Measurements from ENCODE around the gene ZDHHC11. TPM values are rescaled to one million over a fixed set of nuclear protein-coding genes. Genes with fewer than 3 reads are reported as not detected.
"Not testable (repeated sequence)": the region's sequence is repeated elsewhere in the genome, so short reads cannot be mapped to it uniquely, and the experiment has no call there.

The ZDHHC11 gene
- total and polyA plus RNA-seq, 2 donors, result 1.1 to 9.6 TPM

DNA sequence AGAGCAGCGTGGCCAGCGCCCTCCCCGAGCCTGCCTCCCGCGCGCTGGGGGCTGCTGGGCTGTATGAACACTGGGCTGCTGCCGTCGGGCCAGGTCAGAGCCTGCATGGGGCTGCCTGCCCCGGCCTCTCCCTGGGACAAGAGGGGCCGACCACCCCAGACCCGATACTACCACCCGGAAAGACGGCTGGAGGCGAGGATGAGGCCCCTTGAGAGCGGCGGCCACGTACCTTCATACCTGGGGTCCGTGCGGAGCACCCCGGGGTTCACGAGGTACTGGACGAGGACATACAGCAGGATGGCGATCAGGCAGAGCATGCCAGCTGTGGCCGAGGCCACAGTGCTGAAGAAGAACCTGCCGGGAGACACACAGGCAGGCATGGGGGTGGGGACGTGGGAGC lies 7.4 kb downstream of the ZDHHC11 start:
- not testable (repeated sequence) for H3K4me1 ChIP-seq (ENCODE audit: control insufficient read depth in 2 of 2, insufficient read depth in 2 of 2, low read length in 2 of 2); DNase-seq (ENCODE audit: low read depth in 6 of 9, low spot score in 9 of 9); H3K4me3 ChIP-seq (ENCODE audit: low read length in 2 of 2); H3K27ac ChIP-seq (ENCODE audit: low read depth in 1 of 2, low read length in 1 of 2); H3K27me3 ChIP-seq (ENCODE audit: control insufficient read depth in 2 of 2, insufficient read depth in 1 of 2, low read length in 1 of 2); H3K36me3 ChIP-seq (ENCODE audit: control insufficient read depth in 2 of 2, insufficient read depth in 2 of 2, low read length in 1 of 2); H3K9me3 ChIP-seq (ENCODE audit: control insufficient read depth in 2 of 2, insufficient read depth in 1 of 2, low read length in 1 of 2)
- WGBS, result 95% methylated on average over 19 of the region's 26 CpGs

DNA sequence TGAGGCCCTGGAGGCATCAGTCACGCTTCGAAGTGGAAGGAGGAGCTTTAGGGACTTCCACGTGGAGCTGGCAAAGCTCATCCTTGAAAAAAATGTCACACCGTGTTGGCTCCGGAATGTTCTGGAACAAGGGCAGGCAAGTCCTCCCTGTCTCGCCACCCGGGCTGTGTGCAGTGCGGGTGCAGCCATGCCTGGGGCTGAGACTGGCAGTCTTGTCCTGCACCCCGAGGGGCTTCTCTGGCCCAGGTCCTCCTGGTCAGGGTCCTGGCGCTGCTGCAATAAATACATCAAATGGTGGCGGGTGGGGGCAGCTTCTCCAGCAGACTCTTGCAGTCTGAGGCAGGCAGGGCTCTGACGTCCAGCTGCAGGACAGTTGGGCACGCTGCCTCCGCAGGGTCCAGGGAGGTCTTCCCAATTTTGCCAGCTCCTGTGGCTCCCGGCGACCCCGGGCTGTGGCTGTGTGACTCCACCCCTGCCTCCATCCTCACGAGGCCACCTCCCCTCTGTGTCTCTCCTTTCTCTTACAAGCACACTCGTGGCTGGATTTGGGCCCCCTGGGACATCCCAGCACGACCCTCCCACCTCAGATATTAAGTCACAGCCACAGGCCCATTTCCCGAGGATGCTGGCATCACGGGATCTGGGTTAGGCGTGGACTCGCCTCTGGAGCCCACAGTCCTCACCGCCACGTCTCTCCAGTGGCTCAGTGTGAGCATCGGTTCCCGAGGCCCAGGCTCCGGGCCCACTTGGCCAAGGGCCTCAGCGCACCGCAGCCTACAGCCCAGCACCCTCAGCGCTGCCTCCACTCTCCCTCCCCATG lies 8.2 kb downstream of the ZDHHC11 start:
- not testable (repeated sequence) for H3K4me3 ChIP-seq (ENCODE audit: low read length in 2 of 2); DNase-seq (ENCODE audit: low read depth in 6 of 9, low spot score in 9 of 9); H3K4me1 ChIP-seq (ENCODE audit: control insufficient read depth in 2 of 2, insufficient read depth in 2 of 2, low read length in 2 of 2); H3K27me3 ChIP-seq (ENCODE audit: control insufficient read depth in 2 of 2, insufficient read depth in 1 of 2, low read length in 1 of 2); H3K36me3 ChIP-seq (ENCODE audit: control insufficient read depth in 2 of 2, insufficient read depth in 2 of 2, low read length in 1 of 2); H3K9me3 ChIP-seq (ENCODE audit: control insufficient read depth in 2 of 2, insufficient read depth in 1 of 2, low read length in 1 of 2); H3K27ac ChIP-seq (ENCODE audit: low read depth in 1 of 2, low read length in 1 of 2)
- 93% methylated on average over 29 of the region's 32 CpGs for WGBS

DNA sequence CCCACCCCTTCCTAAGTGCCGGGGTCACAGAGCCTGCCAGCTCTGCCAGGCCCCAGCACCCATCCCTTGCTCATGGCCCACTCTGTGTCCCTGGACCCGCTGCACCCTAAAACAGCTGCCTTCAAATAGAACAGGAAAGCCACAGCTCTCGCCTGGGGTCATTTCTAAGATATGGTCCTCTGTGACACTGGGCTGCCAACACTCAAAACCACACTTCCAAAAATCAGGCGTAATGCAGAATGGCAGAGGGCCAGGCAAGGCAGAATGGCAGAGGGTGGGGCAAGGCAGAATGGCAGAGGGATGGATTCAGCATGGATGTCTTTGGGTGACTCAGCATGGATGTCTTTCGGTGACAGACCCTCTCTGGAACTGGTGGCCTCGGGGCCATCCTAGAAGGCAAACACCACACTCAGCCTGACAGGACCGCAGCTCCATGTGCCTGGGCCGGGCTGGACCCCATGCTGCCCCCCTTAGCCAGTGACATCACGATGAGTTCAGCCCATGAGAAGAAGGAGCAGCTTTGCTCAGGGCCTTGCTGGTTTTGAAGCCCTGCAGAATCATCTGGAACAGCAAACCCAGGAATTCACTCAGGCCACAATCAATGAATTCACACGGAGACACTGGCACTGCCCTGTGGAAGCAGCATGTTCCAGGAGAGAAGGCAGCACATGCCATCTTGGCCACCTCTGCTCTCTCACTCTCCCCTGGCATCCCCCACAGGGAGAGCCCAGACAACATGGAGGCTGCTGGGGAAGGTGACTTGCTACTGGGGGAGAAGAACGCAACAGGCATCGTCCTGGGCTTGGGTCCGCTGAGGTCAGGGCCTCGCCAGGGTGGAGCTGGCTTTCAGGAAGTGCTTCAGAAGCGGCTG lies 9.0 kb downstream of the ZDHHC11 start:
- H3K4me3 ChIP-seq (ENCODE audit: low read length in 2 of 2); H3K4me1 ChIP-seq (ENCODE audit: control insufficient read depth in 2 of 2, insufficient read depth in 2 of 2, low read length in 2 of 2); H3K9me3 ChIP-seq (ENCODE audit: control insufficient read depth in 2 of 2, insufficient read depth in 1 of 2, low read length in 1 of 2); H3K36me3 ChIP-seq (ENCODE audit: control insufficient read depth in 2 of 2, insufficient read depth in 2 of 2, low read length in 1 of 2); DNase-seq (ENCODE audit: low read depth in 6 of 9, low spot score in 9 of 9); H3K27me3 ChIP-seq (ENCODE audit: control insufficient read depth in 2 of 2, insufficient read depth in 1 of 2, low read length in 1 of 2); H3K27ac ChIP-seq (ENCODE audit: low read depth in 1 of 2, low read length in 1 of 2): not testable (repeated sequence)
- WGBS, result 91% methylated on average over 14 of the region's 15 CpGs

DNA sequence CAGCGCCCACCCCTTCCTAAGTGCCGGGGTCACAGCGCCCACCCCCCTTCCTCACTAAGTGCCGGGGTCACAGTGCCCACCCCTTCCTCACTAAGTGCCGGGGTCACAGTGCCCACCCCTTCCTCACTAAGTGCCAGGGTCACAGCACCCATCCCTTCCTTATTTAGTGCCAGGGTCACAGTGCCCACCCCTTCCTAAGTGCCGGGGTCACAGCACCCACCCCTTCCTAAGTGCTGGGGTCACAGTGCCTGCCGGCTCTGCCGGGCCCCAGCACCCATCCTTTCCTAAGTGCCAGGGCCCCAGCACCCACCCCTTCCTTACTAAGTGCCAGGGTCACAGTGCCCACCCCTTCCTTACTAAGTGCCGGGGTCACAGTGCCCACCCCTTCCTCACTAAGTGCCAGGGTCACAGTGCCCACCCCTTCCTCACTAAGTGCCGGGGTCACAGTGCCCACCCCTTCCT lies 9.8 kb downstream of the ZDHHC11 start:
- WGBS, result 94% methylated on average over 10 of the region's 10 CpGs
- not testable (repeated sequence) for H3K36me3 ChIP-seq (ENCODE audit: control insufficient read depth in 2 of 2, insufficient read depth in 2 of 2, low read length in 1 of 2); H3K27me3 ChIP-seq (ENCODE audit: control insufficient read depth in 2 of 2, insufficient read depth in 1 of 2, low read length in 1 of 2); H3K9me3 ChIP-seq (ENCODE audit: control insufficient read depth in 2 of 2, insufficient read depth in 1 of 2, low read length in 1 of 2); H3K4me3 ChIP-seq (ENCODE audit: low read length in 2 of 2); H3K4me1 ChIP-seq (ENCODE audit: control insufficient read depth in 2 of 2, insufficient read depth in 2 of 2, low read length in 2 of 2); H3K27ac ChIP-seq (ENCODE audit: low read depth in 1 of 2, low read length in 1 of 2); DNase-seq (ENCODE audit: low read depth in 6 of 9, low spot score in 9 of 9)

DNA sequence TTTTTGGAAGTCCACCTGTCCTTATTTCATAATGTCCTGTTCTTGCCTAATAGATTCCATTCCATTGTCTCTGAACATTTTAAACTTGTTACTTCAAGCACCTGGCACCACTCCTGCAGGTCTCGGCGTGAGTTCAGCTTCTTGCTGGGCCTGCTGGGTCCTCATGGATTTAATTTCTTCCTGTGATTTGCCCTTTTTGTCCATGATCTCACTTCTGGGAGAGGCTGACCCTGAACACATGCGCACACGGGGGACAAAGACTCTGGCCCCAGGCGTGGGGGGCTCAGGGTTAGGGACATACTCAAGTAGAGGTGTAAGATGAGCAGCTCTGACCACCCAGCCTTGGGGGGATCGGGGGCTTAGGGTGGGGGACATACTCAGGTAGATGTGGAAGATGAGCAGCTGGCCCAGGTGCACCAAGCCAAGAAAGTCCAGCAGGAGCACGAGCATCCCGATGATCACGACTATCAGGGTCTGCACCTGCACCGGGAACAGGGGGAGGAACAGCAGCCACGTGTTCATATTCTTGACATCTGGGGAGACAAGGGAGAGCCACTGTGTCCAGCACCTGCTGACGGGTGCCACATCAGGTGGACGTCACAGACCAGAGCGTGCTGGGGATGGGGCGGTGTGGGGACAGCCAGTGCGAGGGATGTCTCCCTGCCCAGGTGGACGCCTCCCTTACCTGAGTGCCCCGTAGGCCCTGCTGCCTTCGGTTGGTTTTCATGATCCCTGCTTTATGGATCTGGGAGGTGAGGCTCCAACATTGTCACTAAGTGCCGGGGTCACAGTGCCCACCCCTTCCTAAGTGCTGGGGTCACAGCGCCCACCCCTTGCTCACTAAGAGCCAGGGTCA lies 10.4 kb downstream of the ZDHHC11 start:
- H3K9me3 ChIP-seq (ENCODE audit: control insufficient read depth in 2 of 2, insufficient read depth in 1 of 2, low read length in 1 of 2); H3K4me1 ChIP-seq (ENCODE audit: control insufficient read depth in 2 of 2, insufficient read depth in 2 of 2, low read length in 2 of 2); H3K27me3 ChIP-seq (ENCODE audit: control insufficient read depth in 2 of 2, insufficient read depth in 1 of 2, low read length in 1 of 2); DNase-seq (ENCODE audit: low read depth in 6 of 9, low spot score in 9 of 9); H3K4me3 ChIP-seq (ENCODE audit: low read length in 2 of 2); H3K27ac ChIP-seq (ENCODE audit: low read depth in 1 of 2, low read length in 1 of 2); H3K36me3 ChIP-seq (ENCODE audit: control insufficient read depth in 2 of 2, insufficient read depth in 2 of 2, low read length in 1 of 2): not testable (repeated sequence)
- WGBS, result 92% methylated on average over 21 of the region's 21 CpGs

DNA sequence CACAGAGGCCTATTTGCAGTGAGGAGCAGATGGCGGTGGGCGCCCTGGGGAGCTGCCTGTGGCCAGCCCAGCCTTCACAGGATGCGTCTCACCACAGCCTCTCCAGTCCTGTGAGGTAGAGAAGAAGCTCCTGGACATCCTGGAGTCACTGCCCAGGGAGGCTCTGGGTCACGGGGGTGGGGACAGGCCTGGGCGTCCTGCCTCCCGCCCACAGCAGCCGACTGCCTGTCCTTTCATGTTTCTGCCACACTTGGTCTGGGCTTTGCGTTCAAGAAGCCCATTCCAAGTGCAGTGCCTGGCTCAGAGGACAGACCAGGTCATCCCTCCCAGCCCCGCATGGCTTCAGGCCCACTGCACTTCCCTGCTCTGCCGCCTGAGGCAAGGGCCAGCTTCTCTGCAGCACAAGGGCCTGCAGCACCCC lies 12.3 kb downstream of the ZDHHC11 start:
- not testable (repeated sequence) for H3K4me1 ChIP-seq (ENCODE audit: control insufficient read depth in 2 of 2, insufficient read depth in 2 of 2, low read length in 2 of 2); DNase-seq (ENCODE audit: low read depth in 6 of 9, low spot score in 9 of 9); H3K36me3 ChIP-seq (ENCODE audit: control insufficient read depth in 2 of 2, insufficient read depth in 2 of 2, low read length in 1 of 2); H3K9me3 ChIP-seq (ENCODE audit: control insufficient read depth in 2 of 2, insufficient read depth in 1 of 2, low read length in 1 of 2); H3K27ac ChIP-seq (ENCODE audit: low read depth in 1 of 2, low read length in 1 of 2); H3K4me3 ChIP-seq (ENCODE audit: low read length in 2 of 2); H3K27me3 ChIP-seq (ENCODE audit: control insufficient read depth in 2 of 2, insufficient read depth in 1 of 2, low read length in 1 of 2)
- 95% methylated on average over 10 of the region's 10 CpGs for WGBS

DNA sequence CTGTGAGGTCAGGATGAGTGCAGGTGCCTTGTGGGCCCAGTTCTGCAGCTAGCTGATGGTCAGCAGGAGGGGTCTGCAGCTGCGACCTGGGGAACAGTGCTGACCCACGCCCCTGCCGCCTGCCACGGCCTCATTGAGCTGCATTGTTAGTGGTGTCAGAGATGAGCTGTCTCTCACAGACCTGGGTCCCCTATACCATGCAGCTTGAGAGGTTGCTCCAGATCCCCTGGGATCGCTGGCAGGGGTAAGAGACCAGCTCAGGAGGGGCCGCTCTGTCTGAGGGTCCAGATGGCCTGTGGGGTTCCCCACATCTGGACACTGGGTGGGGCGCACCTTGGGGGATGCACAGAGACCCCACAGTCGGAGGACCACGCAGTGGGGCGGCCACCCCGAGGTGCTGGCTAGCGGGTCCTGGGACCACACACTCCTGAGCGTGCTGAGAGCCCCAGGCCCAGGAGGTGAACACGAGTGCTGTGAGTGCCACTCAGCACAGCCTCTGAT lies 13.1 kb downstream of the ZDHHC11 start:
- not testable (repeated sequence) for H3K27ac ChIP-seq (ENCODE audit: low read depth in 1 of 2, low read length in 1 of 2)
- WGBS, result 96% methylated on average over 14 of the region's 14 CpGs

DNA sequence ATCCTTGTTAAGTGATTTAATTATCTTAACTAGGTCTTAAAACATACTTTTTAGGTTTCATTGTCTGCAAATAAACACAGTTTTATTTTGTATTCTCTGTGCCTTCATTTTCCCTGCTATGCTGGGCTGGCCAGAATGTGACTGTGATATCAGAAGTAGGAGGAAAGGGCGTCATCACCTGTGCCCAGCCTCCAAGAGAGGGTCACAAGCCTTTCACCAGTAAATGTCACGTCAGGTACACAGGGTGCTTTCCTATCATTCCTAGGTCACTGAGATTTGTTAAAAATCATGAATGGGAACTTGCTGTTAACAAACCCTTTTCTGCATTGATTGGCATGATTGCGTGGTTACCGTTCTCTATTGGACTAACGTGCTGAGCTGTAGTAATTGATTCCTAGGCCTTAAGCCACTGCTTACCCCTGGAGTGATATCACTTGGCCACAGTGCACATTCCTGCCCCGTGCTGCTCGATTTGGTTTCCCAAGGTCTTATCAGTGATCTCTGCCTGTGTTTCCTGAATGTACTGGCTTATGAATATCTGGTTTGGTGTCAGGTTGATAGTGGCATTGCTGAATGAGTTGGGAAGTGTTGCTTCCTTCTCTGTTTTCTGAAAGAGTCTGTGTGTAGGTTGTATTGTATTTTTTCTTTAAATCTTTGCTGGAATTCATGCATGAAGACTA lies 14.7 kb downstream of the ZDHHC11 start:
- not testable (repeated sequence) for H3K4me3 ChIP-seq (ENCODE audit: low read length in 2 of 2); H3K36me3 ChIP-seq (ENCODE audit: control insufficient read depth in 2 of 2, insufficient read depth in 2 of 2, low read length in 1 of 2); H3K27me3 ChIP-seq (ENCODE audit: control insufficient read depth in 2 of 2, insufficient read depth in 1 of 2, low read length in 1 of 2); H3K4me1 ChIP-seq (ENCODE audit: control insufficient read depth in 2 of 2, insufficient read depth in 2 of 2, low read length in 2 of 2); H3K9me3 ChIP-seq (ENCODE audit: control insufficient read depth in 2 of 2, insufficient read depth in 1 of 2, low read length in 1 of 2); H3K27ac ChIP-seq (ENCODE audit: low read depth in 1 of 2, low read length in 1 of 2); DNase-seq (ENCODE audit: low read depth in 6 of 9, low spot score in 9 of 9)
- WGBS, result 67% methylated on average over 7 of the region's 7 CpGs

More for the DNA sequence above, 13.1 kb downstream of the ZDHHC11 start:
- not testable (repeated sequence) for H3K36me3 ChIP-seq (ENCODE audit: control insufficient read depth in 2 of 2, insufficient read depth in 2 of 2, low read length in 1 of 2); H3K4me3 ChIP-seq (ENCODE audit: low read length in 2 of 2); H3K27me3 ChIP-seq (ENCODE audit: control insufficient read depth in 2 of 2, insufficient read depth in 1 of 2, low read length in 1 of 2); DNase-seq (ENCODE audit: low read depth in 6 of 9, low spot score in 9 of 9); H3K4me1 ChIP-seq (ENCODE audit: control insufficient read depth in 2 of 2, insufficient read depth in 2 of 2, low read length in 2 of 2); H3K9me3 ChIP-seq (ENCODE audit: control insufficient read depth in 2 of 2, insufficient read depth in 1 of 2, low read length in 1 of 2)
